ENCODE measurements around the gene PDGFRA. TPM values are rescaled to one million over a fixed set of nuclear protein-coding genes. Genes with fewer than 3 reads are reported as not detected.

PDGFRA gene
- polyA plus RNA-seq, 3 donors: 149 to 161 (median 160) TPM

Other genes starting within 250 kb of the PDGFRA start
- gene CHIC2, start 164.7 kb upstream of the PDGFRA start, polyA plus RNA-seq (ENCODE audit: insufficient read length in 3 of 3): 10 to 100 TPM; 27.4 to 37.5 (median 29.0) TPM
- gene GSX2, start 129.1 kb upstream of the PDGFRA start, polyA plus RNA-seq (ENCODE audit: insufficient read length in 3 of 3): not detected

Data from renal cortex interstitium (tissue), 3 donors.